ENCODE results near the gene ZNF787.

The ZNF787 gene

GRCh38 chr19:56118666-56119581 is 2.2 kb downstream of the ZNF787 start:
- no peaks in the 10 kb centered on the region for H3K27me3 Mint-ChIP-seq
- peak overlapping the region; percentile 97 for H3K27ac Mint-ChIP-seq
- H3K9me3 Mint-ChIP-seq = no peaks in the 10 kb centered on the region
- H3K36me3 Mint-ChIP-seq = peaks cover 17% of the 10 kb centered on the region
- ATAC-seq = no peak
- H3K4me3 Mint-ChIP-seq = peak overlapping the region; percentile 97
- peaks cover 52% of the 10 kb centered on the region for H3K4me1 Mint-ChIP-seq

DNA sequence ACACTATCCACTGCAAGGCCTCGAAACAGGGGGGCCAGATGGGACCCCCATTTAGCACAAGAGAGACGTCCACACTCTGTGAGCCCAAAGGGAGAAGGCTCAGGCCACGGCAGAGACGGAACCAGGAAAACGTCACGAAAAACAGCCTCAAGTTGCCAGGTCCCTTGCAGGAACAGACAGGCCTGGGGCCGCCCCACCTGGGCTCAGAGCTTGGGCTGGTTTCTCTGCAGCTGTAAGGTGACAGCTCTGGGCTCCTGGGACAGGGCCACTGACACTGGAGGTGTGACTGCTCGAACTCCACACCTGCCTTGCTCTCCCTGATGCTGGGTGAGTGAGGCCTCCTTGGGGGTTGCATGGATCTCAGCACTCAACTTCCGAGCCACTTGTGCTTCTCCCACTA is 3.2 kb downstream of the ZNF787 start:
- Mint-ChIP-seq H3K9me3 (no peaks in the 10 kb centered on the region), H3K4me1 (peaks cover 62% of the 10 kb centered on the region), H3K36me3 (peaks cover 17% of the 10 kb centered on the region), H3K27ac (peak overlapping the region; percentile 97), H3K4me3 (no peak overlapping the region), H3K27me3 (no peaks in the 10 kb centered on the region)
- ATAC-seq = no peak

DNA sequence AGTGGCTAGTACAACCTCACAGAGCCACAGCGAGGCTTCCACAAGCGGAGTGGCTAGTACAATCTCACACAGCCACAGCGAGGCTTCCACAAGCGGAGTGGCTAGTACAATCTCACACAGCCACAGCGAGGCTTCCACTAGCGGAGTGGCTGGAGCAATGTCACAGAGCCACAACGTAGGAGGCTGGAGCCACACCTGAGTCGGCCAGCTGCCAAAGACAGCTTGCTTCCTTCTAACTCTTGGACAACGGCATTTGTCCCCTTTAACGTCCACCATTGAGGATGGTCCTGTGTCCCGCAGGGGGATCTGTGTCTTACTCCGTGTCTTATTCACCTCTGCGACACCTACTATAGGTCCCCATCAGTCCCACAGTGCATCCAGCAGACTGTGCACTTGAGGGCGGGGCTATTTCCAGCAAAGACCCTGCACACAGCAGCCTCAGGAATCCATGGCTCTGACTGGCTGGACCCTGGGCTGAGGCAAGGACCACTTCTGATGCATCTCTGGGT is 3.7 kb downstream of the ZNF787 start:
- H3K27me3 Mint-ChIP-seq = no peaks in the 10 kb centered on the region
- ATAC-seq = no peak
- no peaks in the 10 kb centered on the region for H3K9me3 Mint-ChIP-seq
- H3K4me1 Mint-ChIP-seq = peaks cover 67% of the 10 kb centered on the region
- no peak overlapping the region for H3K4me3 Mint-ChIP-seq
- no peak overlapping the region for H3K27ac Mint-ChIP-seq
- peaks cover 17% of the 10 kb centered on the region for H3K36me3 Mint-ChIP-seq

GRCh38 chr19:56116606-56117005 is 4.5 kb downstream of the ZNF787 start:
- Mint-ChIP-seq H3K9me3 (no peaks in the 10 kb centered on the region), H3K36me3 (peaks cover 17% of the 10 kb centered on the region), H3K4me1 (peaks cover 75% of the 10 kb centered on the region), H3K4me3 (no peak overlapping the region), H3K27ac (no peak overlapping the region), H3K27me3 (no peaks in the 10 kb centered on the region)
- ATAC-seq = no peak

- H3K4me1 Mint-ChIP-seq = peaks cover 85% of the 10 kb centered on the region
- H3K27me3 Mint-ChIP-seq = no peaks in the 10 kb centered on the region
- peak overlapping the region; percentile 95 for H3K27ac Mint-ChIP-seq
- ATAC-seq = no peak
- no peaks in the 10 kb centered on the region for H3K9me3 Mint-ChIP-seq
- peaks cover 17% of the 10 kb centered on the region for H3K36me3 Mint-ChIP-seq
- no peak overlapping the region for H3K4me3 Mint-ChIP-seq
These were observed 5.6 kb downstream of the ZNF787 start for GRCh38 chr19:56115490-56115889.

DNA sequence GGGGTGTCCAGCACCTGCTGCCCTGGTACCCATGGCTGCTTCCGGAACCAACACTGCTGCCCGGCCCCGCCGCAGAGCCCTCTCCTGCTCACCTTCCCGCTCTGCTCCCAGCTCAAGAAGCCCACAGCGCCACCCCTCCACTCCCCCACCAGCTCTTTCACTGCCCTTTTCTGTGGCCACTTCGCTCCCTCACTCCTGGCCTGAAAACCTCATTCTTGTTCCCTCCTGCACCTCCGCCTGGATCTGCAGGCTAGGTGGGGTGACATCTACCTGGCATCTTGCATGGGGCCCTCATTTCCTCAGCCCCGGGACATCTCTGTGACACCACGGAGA is 6.4 kb downstream of the ZNF787 start:
- H3K36me3 Mint-ChIP-seq = peaks cover 12% of the 10 kb centered on the region
- H3K4me1 Mint-ChIP-seq = peaks cover 83% of the 10 kb centered on the region
- H3K27ac Mint-ChIP-seq = peak overlapping the region; percentile 95
- no peaks in the 10 kb centered on the region for H3K9me3 Mint-ChIP-seq
- no peak for ATAC-seq
- no peaks in the 10 kb centered on the region for H3K27me3 Mint-ChIP-seq
- H3K4me3 Mint-ChIP-seq = peak overlapping the region; percentile 46

DNA sequence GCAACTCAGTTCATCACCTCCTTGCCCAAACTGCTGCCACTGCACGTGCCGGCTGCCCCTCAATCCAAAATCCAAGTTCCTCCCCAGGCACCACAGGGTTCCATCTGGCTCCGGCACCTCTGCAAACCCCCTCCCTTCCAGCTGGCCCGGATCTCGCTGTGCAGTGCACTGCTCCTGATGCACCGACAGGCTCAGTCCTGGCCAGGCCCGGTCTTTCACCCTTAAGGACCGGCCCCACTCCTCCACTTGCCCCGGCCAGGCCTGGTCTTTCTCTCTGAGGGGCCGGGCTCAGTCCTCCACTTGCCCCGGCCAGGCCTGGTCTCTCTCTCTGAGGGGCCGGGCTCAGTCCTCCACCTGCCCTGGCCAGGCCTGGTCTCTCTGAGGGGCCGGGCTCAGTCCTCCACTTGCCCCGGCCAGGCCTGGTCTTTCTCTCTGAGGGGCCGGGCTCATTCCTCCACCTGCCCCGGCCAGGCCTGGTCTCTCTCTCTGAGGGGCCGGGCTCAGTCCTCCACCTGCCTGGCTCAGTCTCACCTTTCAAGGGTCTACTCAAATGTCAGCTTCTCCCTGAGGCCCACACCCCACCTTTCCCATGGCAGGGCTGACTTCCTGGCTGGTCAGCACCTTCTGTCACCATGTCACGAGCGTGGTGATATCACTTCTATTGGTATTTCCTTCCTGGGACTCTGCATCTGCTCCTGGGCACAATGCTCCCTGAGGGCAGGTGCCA is 6.9 kb downstream of the ZNF787 start:
- peak overlapping the region; percentile 36 for H3K4me3 Mint-ChIP-seq
- H3K27ac Mint-ChIP-seq = peak overlapping the region; percentile 95
- H3K9me3 Mint-ChIP-seq = no peaks in the 10 kb centered on the region
- H3K36me3 Mint-ChIP-seq = peaks cover 10% of the 10 kb centered on the region
- H3K4me1 Mint-ChIP-seq = peaks cover 78% of the 10 kb centered on the region
- ATAC-seq = no peak
- no peaks in the 10 kb centered on the region for H3K27me3 Mint-ChIP-seq

GRCh38 chr19:56113074-56113632 is 7.9 kb downstream of the ZNF787 start:
- no peaks in the 10 kb centered on the region for H3K27me3 Mint-ChIP-seq
- peaks cover 16% of the 10 kb centered on the region for H3K36me3 Mint-ChIP-seq

DNA sequence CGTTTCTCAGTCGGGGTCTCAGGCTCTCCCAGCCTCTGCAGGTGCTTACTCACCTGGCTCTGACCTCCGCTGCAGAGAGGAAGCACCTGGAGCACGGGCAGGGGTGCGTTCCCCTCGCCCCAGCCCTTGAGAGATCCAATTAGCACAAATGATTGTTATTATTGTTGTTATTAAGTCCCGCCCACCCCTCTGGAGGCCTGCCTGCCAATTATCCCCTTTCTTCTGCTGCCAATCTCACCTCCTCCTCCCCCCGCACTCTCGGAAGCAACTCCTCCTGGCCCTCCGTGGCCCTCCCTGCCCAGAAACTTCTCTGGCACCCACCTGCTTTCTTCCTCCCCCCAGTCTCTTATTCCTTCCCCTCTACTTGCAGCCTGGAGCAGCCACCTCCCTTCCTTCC is 8.8 kb downstream of the ZNF787 start:
- no peak for ATAC-seq
- H3K27ac Mint-ChIP-seq = peak overlapping the region; percentile 95
- peaks cover 75% of the 10 kb centered on the region for H3K4me1 Mint-ChIP-seq
- H3K36me3 Mint-ChIP-seq = peaks cover 17% of the 10 kb centered on the region
- H3K27me3 Mint-ChIP-seq = no peaks in the 10 kb centered on the region
- H3K4me3 Mint-ChIP-seq = peak overlapping the region; percentile 77
- no peaks in the 10 kb centered on the region for H3K9me3 Mint-ChIP-seq

More at GRCh38 chr19:56113074-56113632, 7.9 kb downstream of the ZNF787 start:
- ATAC-seq = peak; percentile 47
- H3K27ac Mint-ChIP-seq = peak overlapping the region; percentile 95
- no peaks in the 10 kb centered on the region for H3K9me3 Mint-ChIP-seq
- peaks cover 74% of the 10 kb centered on the region for H3K4me1 Mint-ChIP-seq
- peak overlapping the region; percentile 74 for H3K4me3 Mint-ChIP-seq

DNA sequence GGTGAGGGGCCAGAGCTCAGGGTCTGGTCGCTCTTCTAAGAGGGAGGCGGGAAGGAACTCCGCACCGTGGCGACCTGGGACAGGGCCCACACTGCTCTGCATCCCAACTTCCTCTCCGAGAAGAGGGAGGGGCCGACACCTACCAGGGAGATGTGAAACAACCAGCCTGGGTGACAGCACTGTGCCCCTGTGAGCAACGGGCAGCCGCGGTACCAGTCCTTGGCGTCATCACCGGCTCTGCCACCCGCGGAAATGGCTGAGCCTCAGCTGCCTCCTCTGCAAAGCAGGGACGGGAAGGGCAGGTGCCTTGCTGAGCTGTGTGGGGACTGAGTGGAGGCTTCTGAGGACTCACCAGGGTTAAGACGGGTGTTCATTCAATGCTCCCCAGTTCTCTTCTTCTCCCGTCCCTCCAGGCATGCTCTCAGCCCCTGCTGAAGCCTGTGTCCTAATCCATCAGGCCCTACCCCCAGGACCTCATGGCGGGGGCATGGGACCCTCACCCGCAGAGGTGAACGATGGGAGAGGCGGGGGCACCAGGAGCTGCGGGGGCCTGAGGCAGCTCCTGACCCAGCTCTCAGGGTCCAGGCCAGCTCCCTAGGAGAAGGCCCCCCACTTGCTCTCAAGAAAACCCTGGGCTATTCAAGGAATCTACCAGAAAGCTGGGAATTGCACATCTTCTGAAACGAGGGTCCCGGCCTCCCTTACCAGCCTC is 9.3 kb downstream of the ZNF787 start:
- no peaks in the 10 kb centered on the region for H3K27me3 Mint-ChIP-seq
- H3K9me3 Mint-ChIP-seq = no peaks in the 10 kb centered on the region
- H3K4me1 Mint-ChIP-seq = peaks cover 78% of the 10 kb centered on the region
- H3K27ac Mint-ChIP-seq = peak overlapping the region; percentile 95
- peak overlapping the region; percentile 77 for H3K4me3 Mint-ChIP-seq
- H3K36me3 Mint-ChIP-seq = peaks cover 21% of the 10 kb centered on the region
- peak; percentile 95 for ATAC-seq

DNA sequence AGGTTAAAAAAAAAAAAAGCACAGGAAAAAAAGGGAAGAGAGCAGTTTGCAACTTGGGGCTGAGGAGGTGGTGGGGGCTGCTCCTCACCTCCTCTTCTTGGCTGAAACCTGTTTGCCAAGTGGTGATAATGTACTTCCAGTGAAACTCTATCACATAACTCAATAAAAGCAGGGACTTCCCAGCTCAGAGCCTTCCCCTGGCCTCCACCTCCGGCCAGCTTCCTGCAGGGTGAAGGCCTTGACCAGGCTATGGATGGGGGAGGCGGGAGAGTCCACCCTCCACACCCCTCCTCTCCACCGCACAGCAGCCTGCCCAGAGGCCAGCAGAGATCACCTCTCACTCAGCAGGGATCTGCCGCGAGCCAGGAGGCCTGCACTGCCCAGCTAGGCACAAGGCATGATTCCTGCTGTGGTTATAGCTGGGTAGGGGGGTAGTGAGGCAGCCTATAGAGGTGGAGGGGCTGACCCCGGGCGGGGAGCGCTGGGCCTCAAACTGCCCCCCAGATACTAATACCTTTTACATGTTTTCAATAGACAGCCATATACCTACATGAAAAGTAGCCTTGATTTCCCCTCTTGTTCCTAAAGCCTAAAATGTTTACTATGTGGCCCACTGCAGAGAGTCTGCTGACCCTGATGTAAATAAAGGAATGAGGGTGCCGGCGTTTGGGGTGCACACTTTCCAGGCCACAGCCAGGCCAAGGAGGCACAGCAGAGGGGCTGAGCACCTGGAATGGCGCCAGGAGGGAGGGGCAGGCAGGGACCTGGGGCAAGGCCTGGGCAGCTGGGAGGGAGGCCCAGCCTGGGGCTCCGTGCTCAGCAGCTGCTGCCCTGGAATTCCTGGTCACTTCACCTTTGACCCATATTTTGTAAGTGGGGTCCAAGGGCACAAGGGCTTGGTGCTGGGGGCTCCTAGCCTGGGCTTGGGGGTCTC is 10.3 kb downstream of the ZNF787 start:
- Mint-ChIP-seq H3K36me3 (peaks cover 28% of the 10 kb centered on the region), H3K4me3 (peak overlapping the region; percentile 77), H3K9me3 (no peaks in the 10 kb centered on the region), H3K4me1 (peaks cover 84% of the 10 kb centered on the region), H3K27ac (peak overlapping the region; percentile 95), H3K27me3 (no peaks in the 10 kb centered on the region)
- ATAC-seq = no peak

DNA sequence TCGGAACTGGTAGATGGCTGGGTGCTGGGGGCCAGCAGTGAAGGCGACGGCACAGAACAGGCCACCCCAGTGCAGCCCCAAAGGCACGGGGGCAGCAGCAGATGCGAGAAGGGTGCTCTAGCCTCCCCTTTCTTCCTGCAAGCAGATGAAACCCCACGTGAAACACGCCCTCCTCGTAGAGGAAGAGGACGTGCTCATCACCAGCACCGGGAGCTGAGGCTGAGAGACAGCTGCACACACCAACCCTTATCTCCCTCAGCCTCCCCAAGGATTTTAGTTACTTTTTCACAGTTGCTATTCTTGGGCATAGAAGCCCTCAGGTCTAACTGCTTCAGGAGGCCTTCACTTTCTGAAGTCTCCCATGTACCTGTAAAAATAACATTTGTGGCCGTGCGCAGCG is 11.9 kb downstream of the ZNF787 start:
- Mint-ChIP-seq H3K36me3 (peaks cover 23% of the 10 kb centered on the region), H3K4me1 (peaks cover 87% of the 10 kb centered on the region), H3K27ac (peak overlapping the region; percentile 81), H3K4me3 (no peak overlapping the region), H3K27me3 (no peaks in the 10 kb centered on the region), H3K9me3 (no peaks in the 10 kb centered on the region)
- no peak for ATAC-seq

DNA sequence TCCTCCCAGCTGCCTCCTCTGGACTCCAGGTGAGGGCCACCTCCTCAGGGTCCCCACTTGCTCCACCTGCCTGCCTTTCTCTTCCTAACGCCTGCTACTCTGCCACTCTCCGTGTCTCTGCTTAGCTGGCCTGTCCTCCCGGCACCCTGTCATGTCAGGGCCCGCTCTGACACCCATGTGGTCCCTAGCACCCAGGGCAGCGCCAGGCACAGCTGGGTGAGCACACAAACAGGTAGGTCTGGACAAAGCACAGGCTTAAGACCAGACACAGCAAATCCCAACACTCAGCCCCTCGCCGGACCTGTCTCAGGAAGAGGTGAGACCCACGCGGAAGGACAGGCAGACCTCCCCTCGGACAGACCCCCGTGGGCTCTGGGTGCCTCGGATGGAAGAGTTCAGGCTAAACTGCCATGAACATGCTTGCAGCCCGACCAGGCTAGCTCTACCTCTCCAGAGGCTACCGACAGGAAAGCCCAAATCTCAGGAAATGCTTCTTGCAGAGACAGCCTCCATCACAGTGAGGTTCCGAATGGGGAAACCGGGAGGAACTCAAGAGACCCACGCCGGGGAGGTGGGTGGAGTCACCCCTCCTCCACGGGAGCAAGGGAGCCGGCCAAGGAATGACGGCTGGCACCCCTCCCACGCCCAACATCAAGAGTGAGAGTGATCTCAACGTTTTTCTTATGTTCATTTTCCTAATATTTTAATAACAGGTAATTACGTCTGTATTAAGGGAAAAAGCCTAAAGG is 12.5 kb downstream of the ZNF787 start:
- Mint-ChIP-seq H3K27me3 (no peaks in the 10 kb centered on the region), H3K27ac (peak overlapping the region; percentile 81), H3K4me1 (peaks cover 81% of the 10 kb centered on the region)

More for the DNA sequence above, 12.5 kb downstream of the ZNF787 start:
- Mint-ChIP-seq H3K36me3 (peaks cover 23% of the 10 kb centered on the region), H3K4me3 (no peak overlapping the region), H3K9me3 (no peaks in the 10 kb centered on the region)
- no peak for ATAC-seq

All from stimulated activated memory B cell treated with anti-CD40 and anti-IgM and Interleukin-4, amounts not matched to agents 10 μg/mL and 1 μg/mL and 100 μg/mL, for 72 hours (primary cell).